ENCODE results near the gene TAS2R38.

TAS2R38 gene

DNA sequence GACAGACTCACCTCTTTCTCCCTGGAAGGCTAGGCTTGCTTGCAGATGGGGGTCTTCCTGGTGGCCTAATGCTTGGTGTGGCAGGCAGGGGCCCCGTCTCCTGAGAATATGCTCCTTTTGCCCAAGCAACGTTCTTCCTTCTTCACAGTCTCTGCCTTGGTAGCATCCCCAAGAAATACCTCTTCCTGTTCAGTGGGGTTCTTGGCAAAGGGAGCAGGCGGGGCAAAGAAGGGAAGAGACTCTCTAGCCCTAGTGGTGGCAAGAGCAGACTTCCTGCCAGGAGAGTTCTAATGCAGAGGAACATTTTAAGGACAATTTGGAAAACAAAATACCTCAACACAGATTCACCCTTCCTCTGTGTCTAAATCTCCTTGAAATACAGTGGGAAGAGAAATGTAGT lies 26.8 kb downstream of the TAS2R38 start, which contains the start of gene CLEC5A:
CLEC5A (minus strand) TSS at position 179 of the 400 bp plus-strand sequence. CDS start 682 bp downstream, outside the sequence.
- no peak within 1 kb of the TSS for H3K4ac ChIP-seq (ENCODE audit: low read depth in 1 of 2, low read length in 2 of 2)
- no peak within 1 kb of the TSS for H2AFZ ChIP-seq (ENCODE audit: low read depth, low read length)
- H3K4me1 ChIP-seq (ENCODE audit: control insufficient read depth, insufficient read depth, low read depth, low read length), result no peaks in the 10 kb centered on the region
- no peak within 1 kb of the TSS for H3K4me2 ChIP-seq (ENCODE audit: low read length, poor library complexity, severe bottlenecking)
- no peak within 1 kb of the TSS for H3K27ac ChIP-seq (ENCODE audit: low read length, poor library complexity, severe bottlenecking)
- no peak within 1 kb of the TSS for H3K23ac ChIP-seq (ENCODE audit: low read length in 2 of 2)
- no peak within 1 kb of the TSS for H3K4me3 ChIP-seq (ENCODE audit: insufficient read depth in 1 of 2, low read depth in 1 of 2, low read length in 2 of 2)
- no peaks in the 10 kb centered on the region for H3K36me3 ChIP-seq (ENCODE audit: control insufficient read depth in 1 of 2, insufficient read depth in 2 of 2, low read depth in 1 of 2, low read length in 2 of 2)
- no peak within 1 kb of the TSS for H3K14ac ChIP-seq (ENCODE audit: low read length in 2 of 2)
- H3K9me3 ChIP-seq (ENCODE audit: control insufficient read depth, low read length), result peaks cover 9% of the 10 kb centered on the region
- no peak for DNase-seq
- H3K18ac ChIP-seq (ENCODE audit: low read depth in 1 of 2, low read length in 2 of 2), result no peak within 1 kb of the TSS
- no peak within 1 kb of the TSS for H3K9ac ChIP-seq (ENCODE audit: low read length)
- no peaks in the 10 kb centered on the region for H3K27me3 ChIP-seq (ENCODE audit: control insufficient read depth in 1 of 2, insufficient read depth in 1 of 2, low read length in 2 of 2)
- H4K91ac ChIP-seq (ENCODE audit: low read length), result no peak within 1 kb of the TSS
- no peak within 1 kb of the TSS for H2BK120ac ChIP-seq (ENCODE audit: low read depth, low read length)
- H2BK5ac ChIP-seq (ENCODE audit: low read depth, low read length, poor library complexity, severe bottlenecking), result no peak within 1 kb of the TSS
- H4K8ac ChIP-seq (ENCODE audit: low read length), result no peak within 1 kb of the TSS
- WGBS, result no CpG with 5 or more reads among the region's 3 CpGs
- no peak within 1 kb of the TSS for H2BK12ac ChIP-seq (ENCODE audit: low read length in 2 of 2)
- H2BK15ac ChIP-seq (ENCODE audit: low read depth, poor library complexity, severe bottlenecking), result no peak within 1 kb of the TSS
- no peaks in the 10 kb centered on the region for H3K79me1 ChIP-seq (replicated peaks; ENCODE audit: low read length, poor library complexity, severe bottlenecking)
- no peak within 1 kb of the TSS for H2AK5ac ChIP-seq (ENCODE audit: low read length, severe bottlenecking)

DNA sequence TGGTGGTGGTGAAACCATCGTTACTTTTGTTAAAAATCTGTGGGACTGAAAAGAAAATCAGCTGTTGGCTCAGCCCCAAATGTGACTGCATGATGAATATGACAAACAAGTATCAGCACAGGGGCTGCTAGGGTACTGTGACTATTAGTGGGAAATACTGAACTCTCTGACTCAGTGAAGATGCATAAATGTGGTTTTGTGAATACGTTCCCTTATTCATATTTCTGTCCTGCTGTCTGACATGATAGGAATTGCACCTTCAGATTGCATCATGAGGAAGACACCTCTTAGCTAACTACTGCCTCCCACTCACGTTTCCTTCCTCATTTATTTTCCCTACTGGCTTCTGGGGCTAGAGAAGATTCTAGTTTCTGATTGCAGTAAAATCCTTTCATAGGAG lies 28.2 kb downstream of the TAS2R38 start:
- no peaks in the 10 kb centered on the region for H3K36me3 ChIP-seq (ENCODE audit: control insufficient read depth in 1 of 2, insufficient read depth in 2 of 2, low read depth in 1 of 2, low read length in 2 of 2)
- no peak overlapping the region for H3K9ac ChIP-seq (ENCODE audit: low read length)
- no peak overlapping the region for H3K18ac ChIP-seq (ENCODE audit: low read depth in 1 of 2, low read length in 2 of 2)
- H3K79me1 ChIP-seq (replicated peaks; ENCODE audit: low read length, poor library complexity, severe bottlenecking), result no peaks in the 10 kb centered on the region
- no peaks in the 10 kb centered on the region for H3K4me1 ChIP-seq (ENCODE audit: control insufficient read depth, insufficient read depth, low read depth, low read length)
- peaks cover 21% of the 10 kb centered on the region for H3K9me3 ChIP-seq (ENCODE audit: control insufficient read depth, low read length)
- H2BK5ac ChIP-seq (ENCODE audit: low read depth, low read length, poor library complexity, severe bottlenecking), result no peak overlapping the region
- H4K8ac ChIP-seq (ENCODE audit: low read length), result no peak overlapping the region
- H3K27ac ChIP-seq (ENCODE audit: low read length, poor library complexity, severe bottlenecking), result no peak overlapping the region
- H2BK15ac ChIP-seq (ENCODE audit: low read depth, poor library complexity, severe bottlenecking), result no peak overlapping the region
- no peak overlapping the region for H4K91ac ChIP-seq (ENCODE audit: low read length)
- no peak overlapping the region for H3K4me2 ChIP-seq (ENCODE audit: low read length, poor library complexity, severe bottlenecking)
- no peak overlapping the region for H3K14ac ChIP-seq (ENCODE audit: low read length in 2 of 2)
- H3K27me3 ChIP-seq (ENCODE audit: control insufficient read depth in 1 of 2, insufficient read depth in 1 of 2, low read length in 2 of 2), result no peaks in the 10 kb centered on the region
- 73% methylated on average over 2 of the region's 3 CpGs for WGBS
- H3K4me3 ChIP-seq (ENCODE audit: insufficient read depth in 1 of 2, low read depth in 1 of 2, low read length in 2 of 2), result no peak overlapping the region
- H2AFZ ChIP-seq (ENCODE audit: low read depth, low read length), result no peak overlapping the region
- DNase-seq, result no peak
- H2AK5ac ChIP-seq (ENCODE audit: low read length, severe bottlenecking), result no peak overlapping the region
- H2BK12ac ChIP-seq (ENCODE audit: low read length in 2 of 2), result no peak overlapping the region
- no peak overlapping the region for H3K23ac ChIP-seq (ENCODE audit: low read length in 2 of 2)
- H3K4ac ChIP-seq (ENCODE audit: low read depth in 1 of 2, low read length in 2 of 2), result no peak overlapping the region
- no peak overlapping the region for H2BK120ac ChIP-seq (ENCODE audit: low read depth, low read length)

DNA sequence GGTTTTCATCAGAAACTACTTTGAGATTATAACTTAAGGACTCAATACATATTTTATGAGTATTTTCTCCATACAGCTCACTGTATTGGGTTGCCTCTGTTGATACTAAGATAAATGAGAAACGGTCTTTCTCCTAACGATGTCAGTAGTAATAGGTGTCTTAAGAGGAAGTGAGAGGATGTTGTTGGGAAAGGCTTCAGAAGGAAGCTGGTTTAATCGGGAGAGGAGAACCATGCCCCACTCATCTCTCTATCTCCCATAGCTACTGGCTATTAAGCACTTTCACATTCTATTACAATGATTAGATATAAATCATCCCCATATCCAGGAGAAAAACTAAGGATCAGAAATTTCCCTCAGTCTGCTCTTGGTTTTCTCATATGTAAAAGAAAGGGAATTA lies 28.8 kb downstream of the TAS2R38 start:
- H2BK120ac ChIP-seq (ENCODE audit: low read depth, low read length), result no peak overlapping the region
- H3K36me3 ChIP-seq (ENCODE audit: control insufficient read depth in 1 of 2, insufficient read depth in 2 of 2, low read depth in 1 of 2, low read length in 2 of 2), result no peaks in the 10 kb centered on the region
- no peak overlapping the region for H3K23ac ChIP-seq (ENCODE audit: low read length in 2 of 2)
- no peak overlapping the region for H3K14ac ChIP-seq (ENCODE audit: low read length in 2 of 2)
- no peaks in the 10 kb centered on the region for H3K79me1 ChIP-seq (replicated peaks; ENCODE audit: low read length, poor library complexity, severe bottlenecking)
- no peak overlapping the region for H4K91ac ChIP-seq (ENCODE audit: low read length)
- no peak overlapping the region for H3K4me3 ChIP-seq (ENCODE audit: insufficient read depth in 1 of 2, low read depth in 1 of 2, low read length in 2 of 2)
- H2BK12ac ChIP-seq (ENCODE audit: low read length in 2 of 2), result no peak overlapping the region
- H3K27ac ChIP-seq (ENCODE audit: low read length, poor library complexity, severe bottlenecking), result no peak overlapping the region
- no peak overlapping the region for H3K4me2 ChIP-seq (ENCODE audit: low read length, poor library complexity, severe bottlenecking)
- 100% methylated on average over 2 of the region's 3 CpGs for WGBS
- DNase-seq, result no peak
- H2BK15ac ChIP-seq (ENCODE audit: low read depth, poor library complexity, severe bottlenecking), result no peak overlapping the region
- H3K18ac ChIP-seq (ENCODE audit: low read depth in 1 of 2, low read length in 2 of 2), result no peak overlapping the region
- H2AK5ac ChIP-seq (ENCODE audit: low read length, severe bottlenecking), result no peak overlapping the region
- peaks cover 21% of the 10 kb centered on the region for H3K9me3 ChIP-seq (ENCODE audit: control insufficient read depth, low read length)
- no peak overlapping the region for H3K9ac ChIP-seq (ENCODE audit: low read length)
- no peak overlapping the region for H2AFZ ChIP-seq (ENCODE audit: low read depth, low read length)
- H3K4me1 ChIP-seq (ENCODE audit: control insufficient read depth, insufficient read depth, low read depth, low read length), result no peaks in the 10 kb centered on the region
- H2BK5ac ChIP-seq (ENCODE audit: low read depth, low read length, poor library complexity, severe bottlenecking), result no peak overlapping the region
- H4K8ac ChIP-seq (ENCODE audit: low read length), result no peak overlapping the region
- H3K4ac ChIP-seq (ENCODE audit: low read depth in 1 of 2, low read length in 2 of 2), result no peak overlapping the region
- H3K27me3 ChIP-seq (ENCODE audit: control insufficient read depth in 1 of 2, insufficient read depth in 1 of 2, low read length in 2 of 2), result no peaks in the 10 kb centered on the region

DNA sequence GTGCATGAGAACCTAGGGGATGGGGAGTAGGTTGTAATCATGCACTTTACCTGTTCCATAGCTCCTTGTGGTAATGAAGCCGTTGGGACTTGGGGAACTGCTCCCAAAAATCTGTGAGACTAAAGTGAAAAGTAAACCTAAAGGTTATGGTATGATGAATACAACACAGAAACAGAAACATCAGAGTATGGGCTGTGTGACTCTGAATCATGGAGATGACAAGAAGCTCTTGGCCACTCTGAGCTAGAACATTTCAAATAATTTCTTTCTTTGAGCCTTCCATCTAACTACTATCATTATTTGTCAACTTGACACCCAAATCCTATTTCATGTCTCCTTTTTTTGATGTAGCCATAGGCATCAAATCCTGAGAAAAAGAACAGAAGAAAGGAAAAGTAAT lies 29.7 kb downstream of the TAS2R38 start:
- H2BK12ac ChIP-seq (ENCODE audit: low read length in 2 of 2), result no peak overlapping the region
- no peak overlapping the region for H2AK5ac ChIP-seq (ENCODE audit: low read length, severe bottlenecking)
- peaks cover 21% of the 10 kb centered on the region for H3K9me3 ChIP-seq (ENCODE audit: control insufficient read depth, low read length)
- no peak overlapping the region for H3K23ac ChIP-seq (ENCODE audit: low read length in 2 of 2)
- DNase-seq, result no peak
- 18% methylated on average over 1 of the region's 1 CpG for WGBS
- no peak overlapping the region for H3K9ac ChIP-seq (ENCODE audit: low read length)
- H2AFZ ChIP-seq (ENCODE audit: low read depth, low read length), result no peak overlapping the region
- H3K4me1 ChIP-seq (ENCODE audit: control insufficient read depth, insufficient read depth, low read depth, low read length), result no peaks in the 10 kb centered on the region
- no peaks in the 10 kb centered on the region for H3K36me3 ChIP-seq (ENCODE audit: control insufficient read depth in 1 of 2, insufficient read depth in 2 of 2, low read depth in 1 of 2, low read length in 2 of 2)
- no peak overlapping the region for H2BK120ac ChIP-seq (ENCODE audit: low read depth, low read length)
- no peaks in the 10 kb centered on the region for H3K27me3 ChIP-seq (ENCODE audit: control insufficient read depth in 1 of 2, insufficient read depth in 1 of 2, low read length in 2 of 2)
- H4K91ac ChIP-seq (ENCODE audit: low read length), result no peak overlapping the region
- H2BK5ac ChIP-seq (ENCODE audit: low read depth, low read length, poor library complexity, severe bottlenecking), result no peak overlapping the region
- no peak overlapping the region for H4K8ac ChIP-seq (ENCODE audit: low read length)
- no peak overlapping the region for H2BK15ac ChIP-seq (ENCODE audit: low read depth, poor library complexity, severe bottlenecking)
- H3K4me3 ChIP-seq (ENCODE audit: insufficient read depth in 1 of 2, low read depth in 1 of 2, low read length in 2 of 2), result no peak overlapping the region
- no peaks in the 10 kb centered on the region for H3K79me1 ChIP-seq (replicated peaks; ENCODE audit: low read length, poor library complexity, severe bottlenecking)
- H3K14ac ChIP-seq (ENCODE audit: low read length in 2 of 2), result no peak overlapping the region
- no peak overlapping the region for H3K27ac ChIP-seq (ENCODE audit: low read length, poor library complexity, severe bottlenecking)
- no peak overlapping the region for H3K4me2 ChIP-seq (ENCODE audit: low read length, poor library complexity, severe bottlenecking)
- H3K18ac ChIP-seq (ENCODE audit: low read depth in 1 of 2, low read length in 2 of 2), result no peak overlapping the region
- no peak overlapping the region for H3K4ac ChIP-seq (ENCODE audit: low read depth in 1 of 2, low read length in 2 of 2)

Data from mesenchymal stem cell (in vitro differentiated cells and primary cell).